Measurements from ENCODE around the gene RECQL.

Gene RECQL

GRCh38 chr12:21501258-21502163 lies at the start of gene RECQL, which contains the start of gene GOLT1B:
Gene RECQL, minus strand, starts transcription at chr12:21501635. Its CDS starts 2,065 bp downstream, at chr12:21499570.
Gene GOLT1B, plus strand, starts transcription at chr12:21501789. Its CDS starts 135 bp downstream, at chr12:21501924.
- DNase-seq: peak; percentile 91 to 97

- DNase-seq: no peak
Observed at GRCh38 chr12:21547437-21547836, 46.0 kb upstream of the RECQL start.

DNA sequence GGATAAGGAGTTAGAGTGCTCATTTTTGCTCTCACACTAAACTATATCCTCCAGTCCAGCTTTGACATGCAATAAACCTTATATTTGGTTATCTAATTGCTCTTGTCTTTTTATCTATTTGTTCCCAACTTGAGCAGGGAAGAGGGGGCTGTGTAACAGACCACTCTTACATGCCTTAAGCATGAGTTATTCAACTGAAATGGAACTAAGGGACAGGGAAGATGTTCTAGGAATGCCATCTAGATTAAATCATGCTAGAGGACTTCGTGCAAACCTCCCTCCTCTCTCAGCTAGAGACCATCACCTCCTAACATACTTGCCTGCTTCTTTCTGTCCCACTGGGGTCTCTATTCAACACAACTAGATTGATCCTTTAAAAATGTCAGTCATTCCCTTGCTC lies 45.3 kb upstream of the RECQL start:
- DNase-seq: no peak

- no peak for DNase-seq
Observed at GRCh38 chr12:21545557-21545956, 44.1 kb upstream of the RECQL start.

GRCh38 chr12:21543151-21543550 lies 41.7 kb upstream of the RECQL start:
- DNase-seq: no peak

DNA sequence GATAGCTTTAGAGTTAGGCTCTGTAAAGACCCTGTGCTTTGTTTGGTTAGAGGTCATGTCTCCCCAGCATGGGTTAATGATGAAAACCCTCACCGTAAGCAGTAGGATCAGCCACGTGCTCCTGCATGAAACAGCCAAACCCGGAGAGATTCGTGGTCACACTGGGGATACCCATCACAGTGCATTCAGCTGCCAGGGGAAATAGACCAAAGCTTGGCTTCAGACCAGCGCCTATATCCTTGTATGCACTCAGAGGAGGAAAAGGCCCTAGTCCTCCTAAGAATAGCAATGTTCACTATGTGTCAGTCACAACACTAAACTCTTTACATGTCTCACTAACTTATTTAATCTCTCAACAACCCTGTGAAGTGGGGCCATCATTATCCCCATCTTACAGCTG lies 41.0 kb upstream of the RECQL start:
- no peak for DNase-seq

DNA sequence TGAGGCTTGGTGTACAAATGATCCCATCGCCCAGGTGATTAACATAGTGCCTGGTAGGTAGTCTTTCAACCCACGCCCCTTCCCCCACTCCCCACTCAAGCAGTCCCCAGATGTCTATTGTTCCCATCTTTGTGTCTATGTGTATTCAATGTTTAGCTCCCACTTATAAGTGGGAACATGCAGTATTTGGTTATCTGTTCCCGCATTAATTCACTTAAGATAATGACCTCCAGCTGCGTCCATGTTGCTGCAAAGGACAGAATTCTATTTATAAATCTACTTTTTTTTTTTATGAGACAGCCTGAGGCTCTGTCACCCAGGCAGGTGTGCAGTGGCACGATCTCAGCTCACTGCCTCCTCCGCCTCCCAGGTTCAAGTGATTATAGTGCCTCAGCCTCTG lies 40.3 kb upstream of the RECQL start:
- DNase-seq: no peak

GRCh38 chr12:21539797-21540196 lies 38.4 kb upstream of the RECQL start:
- DNase-seq: no peak

- DNase-seq: no peak
Observed at GRCh38 chr12:21538061-21538653, 36.7 kb upstream of the RECQL start.

GRCh38 chr12:21529456-21529855 lies 28.0 kb upstream of the RECQL start:
- DNase-seq: no peak

DNA sequence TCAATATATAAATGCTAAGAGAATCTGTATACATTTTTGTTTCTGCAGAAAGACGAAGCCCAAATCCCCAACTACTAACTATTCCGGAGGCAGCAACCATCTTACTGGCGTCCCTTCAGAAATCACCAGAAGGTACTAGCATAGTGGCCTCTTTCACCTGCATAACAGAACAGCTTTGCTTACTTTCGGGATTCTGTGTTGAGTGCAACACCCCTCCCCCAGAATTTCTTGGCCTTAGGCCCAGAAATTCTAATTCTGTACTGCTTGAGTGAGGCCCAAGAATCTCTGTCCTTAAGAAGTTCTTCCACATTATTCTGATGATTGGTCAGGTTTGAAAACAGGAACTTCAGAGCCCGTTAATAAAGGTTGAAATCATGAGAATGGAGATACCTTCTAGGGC lies 27.5 kb upstream of the RECQL start:
- no peak for DNase-seq

DNA sequence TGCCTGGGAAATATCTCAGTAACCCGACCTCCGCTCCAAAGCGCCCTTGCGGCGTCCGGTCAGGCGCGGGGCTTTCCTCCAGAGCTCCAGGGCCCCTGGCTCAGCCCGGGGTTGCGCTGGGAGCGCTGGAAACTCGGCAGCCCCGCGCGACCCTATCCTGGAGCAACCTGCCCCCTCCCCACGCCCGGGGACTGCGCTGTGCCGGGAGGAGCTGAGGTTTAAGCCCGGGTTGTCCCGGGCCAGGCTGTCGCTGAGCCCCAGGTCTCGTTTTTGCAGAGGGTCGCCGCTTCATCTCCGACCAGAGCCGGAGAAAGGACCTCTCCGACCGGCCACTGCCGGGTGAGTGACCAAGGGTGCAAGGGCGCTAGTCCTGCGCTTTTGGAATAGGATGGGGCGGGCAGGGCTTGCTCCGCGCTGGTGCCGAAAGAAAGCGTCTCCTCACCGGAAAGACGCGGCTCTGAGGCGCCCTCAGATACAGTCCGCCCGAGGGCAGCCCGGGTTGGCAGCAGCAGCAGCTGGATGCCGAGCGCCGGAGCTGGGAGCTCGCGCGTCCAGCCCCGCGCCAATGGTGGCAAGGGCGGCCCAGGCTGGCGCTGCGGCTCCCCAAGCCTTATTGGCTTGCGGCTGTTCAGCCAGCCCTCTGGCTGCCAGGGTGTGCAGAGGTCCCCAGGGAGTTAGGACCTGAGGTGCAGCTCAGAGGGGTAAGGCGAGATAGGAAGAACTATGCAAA lies 26.2 kb upstream of the RECQL start:
- DNase-seq: peak; percentile 29 to 79

DNA sequence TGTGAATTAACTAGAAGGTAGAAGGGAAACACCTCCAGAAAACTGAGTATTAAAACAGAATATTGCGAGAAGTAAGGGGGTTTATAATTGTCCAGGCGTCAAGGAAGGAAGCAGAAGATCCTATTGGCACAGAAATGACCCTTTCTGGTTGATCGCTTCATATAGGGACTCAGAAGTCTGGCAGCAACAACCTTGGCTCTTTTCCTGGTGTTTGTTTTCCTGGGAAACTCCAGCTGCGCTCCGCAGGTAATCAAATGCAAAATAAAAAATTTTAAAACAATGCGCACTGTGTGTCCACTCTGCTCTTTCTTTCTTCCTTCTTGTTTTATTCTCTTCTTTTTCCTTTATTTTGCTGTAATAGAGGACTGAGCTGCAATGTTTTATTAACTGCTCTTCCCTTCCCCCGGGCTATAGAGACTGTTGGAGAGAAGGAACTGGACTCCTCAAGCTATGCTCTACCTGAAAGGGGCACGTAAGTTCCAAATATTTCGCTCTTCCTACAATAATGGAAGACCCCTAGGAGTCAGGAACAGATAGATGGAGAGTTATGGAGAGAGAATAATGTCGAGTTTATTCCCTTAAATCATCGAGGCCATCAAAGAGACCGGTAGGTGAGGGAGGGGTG lies 25.4 kb upstream of the RECQL start:
- DNase-seq: no peak

GRCh38 chr12:21526053-21526452 lies 24.6 kb upstream of the RECQL start, which contains the start of gene SPX:
Gene SPX, plus strand, starts transcription at chr12:21526296. Its CDS starts 177 bp downstream, at chr12:21526473.
- no peak for DNase-seq

DNA sequence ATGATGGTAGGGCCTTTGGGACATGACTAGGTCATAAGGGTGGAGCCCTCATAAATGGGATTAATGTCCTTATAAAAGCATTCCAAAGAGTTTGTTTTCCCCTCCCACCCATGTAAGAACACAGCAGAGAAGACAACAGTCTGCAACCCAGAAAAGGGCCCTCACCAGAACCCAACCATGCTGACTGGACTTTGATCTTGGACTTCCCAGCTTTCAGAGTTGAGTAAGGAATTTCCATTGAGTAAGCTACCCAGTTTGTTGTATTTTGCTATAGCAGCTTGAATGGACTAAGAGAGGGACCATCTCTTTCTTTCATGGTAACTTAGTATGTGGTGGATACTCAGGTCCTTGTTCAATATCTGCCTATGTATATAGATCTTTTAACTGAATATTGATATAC lies 21.7 kb upstream of the RECQL start:
- no peak for DNase-seq

- no peak for DNase-seq
Observed at GRCh38 chr12:21521541-21521940, 20.1 kb upstream of the RECQL start.

GRCh38 chr12:21518451-21518850 lies 17.0 kb upstream of the RECQL start:
- no peak for DNase-seq

- no peak for DNase-seq
Observed at GRCh38 chr12:21516281-21516680, 14.8 kb upstream of the RECQL start.

- DNase-seq: no peak
Observed at GRCh38 chr12:21509768-21510167, 8.3 kb upstream of the RECQL start.

DNA sequence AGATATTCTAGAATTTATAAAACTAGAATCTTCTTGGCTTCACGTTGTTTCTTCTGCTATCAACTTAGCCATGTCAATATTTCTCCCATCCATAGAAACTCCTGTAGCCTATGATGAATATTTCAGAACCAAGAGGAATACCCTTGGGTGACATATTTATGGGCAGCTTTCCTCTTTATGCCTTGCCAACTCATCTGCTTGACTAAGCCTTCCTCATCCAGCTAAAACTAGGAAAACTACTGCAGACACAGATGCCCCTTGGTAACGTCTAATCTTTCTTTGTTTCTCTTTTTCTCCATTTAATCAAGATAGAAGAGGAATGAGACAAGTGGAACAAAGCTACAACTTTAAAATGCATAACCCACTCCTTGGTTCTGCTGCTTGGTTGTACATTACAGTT lies 6.4 kb upstream of the RECQL start:
- DNase-seq: no peak

DNA sequence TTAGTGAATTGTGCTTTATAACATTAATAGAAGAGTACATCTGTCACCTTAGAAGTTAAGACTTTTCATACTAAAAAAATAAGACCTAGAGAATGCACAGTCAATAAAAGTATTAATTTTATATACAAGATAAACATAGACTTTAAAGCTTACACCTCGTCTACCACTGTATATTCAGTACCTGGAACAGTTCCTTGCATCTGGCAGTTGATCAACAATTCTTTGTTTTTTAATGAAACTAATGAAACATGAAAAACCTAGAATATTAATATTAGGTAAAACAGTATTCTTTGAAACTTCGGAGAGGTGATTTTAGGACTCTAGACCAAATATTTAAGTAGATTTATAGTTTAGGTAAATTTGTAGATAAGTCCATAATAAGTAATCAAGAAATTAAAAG lies 4.5 kb upstream of the RECQL start:
- DNase-seq: no peak

DNA sequence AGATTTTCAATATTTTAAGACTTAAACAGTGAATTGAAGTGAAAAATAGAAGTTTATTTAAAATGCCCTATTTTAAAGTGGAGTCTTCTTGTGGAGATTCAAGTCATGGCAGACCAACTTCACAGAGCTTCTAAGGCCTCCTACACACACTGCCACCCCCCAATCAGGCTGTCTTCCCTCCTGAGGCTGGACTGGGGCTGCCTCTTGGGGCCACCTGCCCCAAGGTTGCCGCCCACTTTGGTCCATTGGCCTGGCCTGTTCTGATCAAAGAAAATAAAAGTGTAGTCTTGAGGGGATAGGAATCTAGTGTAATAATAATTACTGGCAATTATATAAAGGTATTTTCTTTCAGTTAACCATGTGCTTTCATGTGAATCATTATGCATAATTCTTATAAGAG lies 1.4 kb upstream of the RECQL start:
- no peak for DNase-seq

DNA sequence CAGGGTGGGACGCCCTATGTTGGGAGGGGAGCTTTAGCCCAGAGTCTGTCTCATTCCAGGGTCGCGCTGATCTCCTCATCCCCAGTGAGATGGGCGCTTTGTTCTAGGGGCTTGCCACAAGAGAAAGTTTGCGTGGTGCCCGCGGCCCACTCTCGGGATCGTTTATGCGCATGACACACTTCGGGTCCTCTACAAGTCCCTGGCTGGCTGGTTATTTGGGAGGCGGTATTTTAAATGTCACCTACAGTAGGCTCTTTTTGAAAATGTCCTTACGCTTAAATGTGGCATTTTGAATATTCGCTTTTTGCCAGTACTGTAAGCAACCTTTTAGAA lies 695 bp upstream of the RECQL start:
- peak; percentile 2 to 35 for DNase-seq

Measured in NCI-H524 (cell line).